SJCRH30 (cell line): ENCODE data around the gene SMAD3. TPM values are rescaled to one million over a fixed set of nuclear protein-coding genes. Genes with fewer than 3 reads are reported as not detected.

ENCODE experiments used
- DNase-seq, 2 experiments: peaks; one replicate each; pipeline ENCODE4 v3.0.0-alpha.2; 2015 to 2020
- H3K27ac ChIP-seq: fragments of 250-450 bp; sonication (Bioruptor Pico); 2 replicates; pipeline ENCODE4 v1.5.1; 2020; ENCODE audit warnings: mild to moderate bottlenecking, moderate library complexity
- H3K27me3 ChIP-seq: fragments of 250-450 bp; sonication (Bioruptor Pico); 2 replicates; pipeline ENCODE4 v1.5.1; 2020; ENCODE audit warnings: mild to moderate bottlenecking, moderate library complexity
- H3K36me3 ChIP-seq: fragments of 250-450 bp; sonication (Bioruptor Pico); 2 replicates; pipeline ENCODE4 v1.5.1; 2020; ENCODE audit warnings: mild to moderate bottlenecking, moderate library complexity
- H3K4me1 ChIP-seq: fragments of 250-450 bp; sonication (Bioruptor Pico); 2 replicates; pipeline ENCODE4 v1.5.1; 2020; ENCODE audit warnings: mild to moderate bottlenecking, moderate library complexity
- H3K4me3 ChIP-seq: fragments of 250-450 bp; sonication (Bioruptor Pico); 2 replicates; pipeline ENCODE4 v1.5.1; 2020; ENCODE audit warnings: mild to moderate bottlenecking, moderate library complexity
- H3K9me3 ChIP-seq: fragments of 250-450 bp; sonication (Bioruptor Pico); replicated peaks from 2 replicates; pipeline ENCODE4 v1.5.1; 2020; ENCODE audit warnings: mild to moderate bottlenecking, moderate library complexity
- total RNA-seq: library from RNA; depleted of rRNA; stranded (reverse); fragments of >200 nt; shearing (Covaris generic); gene quantifications from 2 replicates; pipeline ENCODE4 v1.2.3, GENCODE V29; 2014; rRNA removed

SMAD3 gene
- total RNA-seq, 1 experiment from 2014 or later, result 23.0 TPM

GRCh38 chr15:67240235-67241131 is 175.1 kb downstream of the SMAD3 start:
- no peaks in the 10 kb centered on the region for H3K9me3 ChIP-seq

GRCh38 chr15:67241132-67241855 is 175.9 kb downstream of the SMAD3 start:
- peak in 1 of 2 experiments; percentile 62 for DNase-seq
- Histone ChIP-seq H3K27me3 (no peaks in the 10 kb centered on the region), H3K4me1 (peaks cover 16% of the 10 kb centered on the region), H3K9me3 (no peaks in the 10 kb centered on the region), H3K36me3 (0 out of 2 replicates have a peak, but pooled peaks cover under 1% of the 10 kb centered on the region), H3K4me3 (no peak overlapping the region), H3K27ac (no peak overlapping the region)

More at GRCh38 chr15:67240235-67241131, 175.1 kb downstream of the SMAD3 start:
- peak in 1 of 2 experiments; percentile 9 for DNase-seq
- no peaks in the 10 kb centered on the region for H3K27me3 ChIP-seq
- peaks cover 16% of the 10 kb centered on the region for H3K4me1 ChIP-seq
- no peak overlapping the region for H3K27ac ChIP-seq
- H3K36me3 ChIP-seq, result no peaks in the 10 kb centered on the region
- no peak overlapping the region for H3K4me3 ChIP-seq

- 0 out of 2 replicates have a peak, but pooled peaks cover 4% of the 10 kb centered on the region for H3K36me3 ChIP-seq
- no peak overlapping the region for H3K4me3 ChIP-seq
- no peak overlapping the region for H3K27ac ChIP-seq
- H3K4me1 ChIP-seq, result peaks cover 16% of the 10 kb centered on the region
- DNase-seq, result no peak
- no peaks in the 10 kb centered on the region for H3K27me3 ChIP-seq
- H3K9me3 ChIP-seq, result no peaks in the 10 kb centered on the region
Measured at GRCh38 chr15:67242708-67243111, 177.3 kb downstream of the SMAD3 start.

Other genes starting within 250 kb of the SMAD3 start
- gene AAGAB, start 189.1 kb downstream of the SMAD3 start, total RNA-seq, result 48.2 and 54.8 TPM in 2 replicates
- 3.2 and 3.7 TPM in 2 replicates for gene IQCH, start 189.2 kb downstream of the SMAD3 start, total RNA-seq